AG04449 (cell line): ENCODE results near the gene FCGR3B.
"Not testable (repeated sequence)": the region's sequence is repeated elsewhere in the genome, so short reads cannot be mapped to it uniquely, and the experiment has no call there.

Source experiments
- CTCF ChIA-PET: fragments of 350-600 bp; formaldehyde crosslinking; extraction: SDS; loops from one replicate; lab custom pipeline; 2021; ENCODE audit warnings: antibody characterized with exemption; lab: Yijun Ruan, JAX
- POLR2A ChIA-PET: fragments of 400-600, 350-600 bp; formaldehyde crosslinking; extraction: SDS; loops from one replicate; lab custom pipeline; 2020; ENCODE audit warnings: antibody characterized with exemption, inconsistent platforms; lab: Yijun Ruan, JAX
- DNase-seq: peaks from one replicate; pipeline ENCODE4 v3.0.0-alpha.2; 2010; ENCODE audit warnings: low read depth, low spot score
- H3K4me3 ChIP-seq: 2 replicates; pipeline ENCODE4 v1.5.1; 2011; ENCODE audit warnings: low read depth, mild to moderate bottlenecking, control low read depth, low read length
- TF ChIP-seq, protein P1 (sequence below): IDR thresholded peaks from one replicate; pipeline ENCODE4 v1.5.1; 2011; ENCODE audit warnings: mild to moderate bottlenecking, moderate library complexity, low read length, control low read depth, inconsistent platforms; ENCODE audit not compliant: insufficient read depth; ENCODE audit errors: missing control alignments

The FCGR3B gene

GRCh38 chr1:161631076-161631475 is at the start of gene FCGR3B:
FCGR3B (minus strand) TSS chr1:161631176; CDS start chr1:161631094, 82 bp downstream.
- ChIA-PET POLR2A (no interaction called here), CTCF (no interaction called here)
- TF ChIP-seq, protein P1, sequence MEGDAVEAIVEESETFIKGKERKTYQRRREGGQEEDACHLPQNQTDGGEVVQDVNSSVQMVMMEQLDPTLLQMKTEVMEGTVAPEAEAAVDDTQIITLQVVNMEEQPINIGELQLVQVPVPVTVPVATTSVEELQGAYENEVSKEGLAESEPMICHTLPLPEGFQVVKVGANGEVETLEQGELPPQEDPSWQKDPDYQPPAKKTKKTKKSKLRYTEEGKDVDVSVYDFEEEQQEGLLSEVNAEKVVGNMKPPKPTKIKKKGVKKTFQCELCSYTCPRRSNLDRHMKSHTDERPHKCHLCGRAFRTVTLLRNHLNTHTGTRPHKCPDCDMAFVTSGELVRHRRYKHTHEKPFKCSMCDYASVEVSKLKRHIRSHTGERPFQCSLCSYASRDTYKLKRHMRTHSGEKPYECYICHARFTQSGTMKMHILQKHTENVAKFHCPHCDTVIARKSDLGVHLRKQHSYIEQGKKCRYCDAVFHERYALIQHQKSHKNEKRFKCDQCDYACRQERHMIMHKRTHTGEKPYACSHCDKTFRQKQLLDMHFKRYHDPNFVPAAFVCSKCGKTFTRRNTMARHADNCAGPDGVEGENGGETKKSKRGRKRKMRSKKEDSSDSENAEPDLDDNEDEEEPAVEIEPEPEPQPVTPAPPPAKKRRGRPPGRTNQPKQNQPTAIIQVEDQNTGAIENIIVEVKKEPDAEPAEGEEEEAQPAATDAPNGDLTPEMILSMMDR: no peak
- no peak for DNase-seq
- no peak within 1 kb of the TSS for H3K4me3 ChIP-seq

DNA sequence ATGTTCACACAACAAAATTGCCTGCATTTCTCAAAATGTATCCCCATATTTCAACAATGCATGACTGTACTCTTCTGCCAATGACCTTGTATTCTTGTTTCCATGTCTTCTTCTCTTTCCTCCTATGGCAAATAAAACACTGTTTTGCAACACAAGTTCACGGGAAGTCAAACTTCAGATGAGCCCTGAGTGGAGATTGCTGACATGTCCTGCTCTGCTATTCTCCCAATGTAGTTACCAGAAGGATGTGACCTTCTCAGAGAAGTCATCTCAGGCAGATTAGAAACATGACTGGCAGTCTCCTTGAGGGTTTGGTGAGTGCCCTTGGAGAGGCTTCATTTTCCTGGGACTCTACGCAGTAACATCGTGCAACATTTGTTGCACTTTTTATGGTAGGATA is 47.5 kb upstream of the FCGR3B start:
- CTCF ChIA-PET: no interaction called here
- POLR2A ChIA-PET: no interaction called here
- no peak overlapping the region for H3K4me3 ChIP-seq
- no peak for DNase-seq
- TF ChIP-seq, protein P1: no peak

GRCh38 chr1:161676958-161677689 is 46.1 kb upstream of the FCGR3B start:
- ChIA-PET CTCF (no interaction called here), POLR2A (no interaction called here)
- no peak overlapping the region for H3K4me3 ChIP-seq
- no peak for DNase-seq
- TF ChIP-seq, protein P1: no peak

DNA sequence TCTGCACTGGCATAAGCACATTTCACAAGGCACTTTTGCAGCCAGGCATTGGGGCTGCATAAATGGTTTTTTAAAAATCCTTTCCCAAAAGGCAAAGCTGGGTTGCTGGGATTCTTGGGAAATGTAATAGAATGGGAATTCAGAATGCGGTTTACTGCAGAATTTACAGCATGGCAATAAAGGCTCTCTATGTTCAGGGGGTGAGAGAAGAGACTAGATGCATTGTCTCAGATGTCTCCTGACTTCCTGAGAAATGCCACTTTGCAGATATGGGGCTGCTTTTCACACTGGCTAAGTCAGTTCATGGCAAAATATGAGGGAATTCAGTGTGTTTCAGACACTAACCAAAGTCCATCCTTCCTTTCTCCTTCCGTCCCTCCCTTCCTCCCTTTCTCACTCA is 45.5 kb upstream of the FCGR3B start:
- POLR2A ChIA-PET: no interaction called here
- no peak for DNase-seq
- CTCF ChIA-PET: no interaction called here
- H3K4me3 ChIP-seq: no peak overlapping the region
- TF ChIP-seq, protein P1: no peak

DNA sequence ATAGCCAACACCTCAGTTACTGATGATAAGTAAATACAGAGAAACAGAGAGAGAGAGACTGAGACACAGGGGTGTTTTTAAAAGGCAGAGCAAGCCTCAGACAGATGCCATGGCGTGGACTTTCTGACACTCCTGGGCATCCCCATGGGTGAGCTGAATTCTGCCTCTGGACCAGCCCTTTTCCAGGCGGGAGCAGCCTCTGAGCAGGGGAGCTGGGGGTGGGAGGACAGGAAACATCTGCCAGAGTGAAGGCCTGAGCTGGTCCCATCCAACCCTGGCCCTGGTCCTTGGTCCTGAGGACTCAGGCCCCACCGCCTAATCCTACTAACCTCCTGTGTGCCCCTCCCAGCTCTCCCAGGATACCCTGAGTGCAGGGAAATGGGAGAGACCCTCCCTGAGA is 43.9 kb upstream of the FCGR3B start:
- H3K4me3 ChIP-seq, CTCF ChIA-PET, POLR2A ChIA-PET, DNase-seq: not testable (repeated sequence)

DNA sequence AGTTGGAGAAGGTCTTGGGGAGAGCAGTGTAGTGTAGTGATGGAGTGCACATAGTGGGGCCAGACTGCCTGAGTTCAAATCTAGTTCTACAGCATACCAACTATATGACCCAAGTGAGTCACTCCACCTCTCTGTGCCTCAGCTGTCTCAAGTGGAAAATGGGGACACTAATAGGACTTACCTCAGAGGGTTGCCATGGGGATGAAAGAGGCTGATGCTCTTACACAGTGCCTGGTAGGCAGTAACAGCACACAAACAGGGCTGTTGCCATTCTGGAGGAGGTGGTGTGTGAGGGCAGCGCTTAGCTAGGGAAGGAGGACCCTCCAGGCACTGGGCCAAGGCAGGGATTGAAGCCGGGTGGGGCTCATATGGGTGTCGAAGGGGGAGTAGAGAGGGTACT is 43.5 kb upstream of the FCGR3B start:
- CTCF ChIA-PET: not testable (repeated sequence)

GRCh38 chr1:161673437-161673836 is 42.5 kb upstream of the FCGR3B start:
- POLR2A ChIA-PET, CTCF ChIA-PET, DNase-seq, H3K4me3 ChIP-seq: not testable (repeated sequence)

More for the DNA sequence above, 43.5 kb upstream of the FCGR3B start:
- DNase-seq, H3K4me3 ChIP-seq, POLR2A ChIA-PET: not testable (repeated sequence)

DNA sequence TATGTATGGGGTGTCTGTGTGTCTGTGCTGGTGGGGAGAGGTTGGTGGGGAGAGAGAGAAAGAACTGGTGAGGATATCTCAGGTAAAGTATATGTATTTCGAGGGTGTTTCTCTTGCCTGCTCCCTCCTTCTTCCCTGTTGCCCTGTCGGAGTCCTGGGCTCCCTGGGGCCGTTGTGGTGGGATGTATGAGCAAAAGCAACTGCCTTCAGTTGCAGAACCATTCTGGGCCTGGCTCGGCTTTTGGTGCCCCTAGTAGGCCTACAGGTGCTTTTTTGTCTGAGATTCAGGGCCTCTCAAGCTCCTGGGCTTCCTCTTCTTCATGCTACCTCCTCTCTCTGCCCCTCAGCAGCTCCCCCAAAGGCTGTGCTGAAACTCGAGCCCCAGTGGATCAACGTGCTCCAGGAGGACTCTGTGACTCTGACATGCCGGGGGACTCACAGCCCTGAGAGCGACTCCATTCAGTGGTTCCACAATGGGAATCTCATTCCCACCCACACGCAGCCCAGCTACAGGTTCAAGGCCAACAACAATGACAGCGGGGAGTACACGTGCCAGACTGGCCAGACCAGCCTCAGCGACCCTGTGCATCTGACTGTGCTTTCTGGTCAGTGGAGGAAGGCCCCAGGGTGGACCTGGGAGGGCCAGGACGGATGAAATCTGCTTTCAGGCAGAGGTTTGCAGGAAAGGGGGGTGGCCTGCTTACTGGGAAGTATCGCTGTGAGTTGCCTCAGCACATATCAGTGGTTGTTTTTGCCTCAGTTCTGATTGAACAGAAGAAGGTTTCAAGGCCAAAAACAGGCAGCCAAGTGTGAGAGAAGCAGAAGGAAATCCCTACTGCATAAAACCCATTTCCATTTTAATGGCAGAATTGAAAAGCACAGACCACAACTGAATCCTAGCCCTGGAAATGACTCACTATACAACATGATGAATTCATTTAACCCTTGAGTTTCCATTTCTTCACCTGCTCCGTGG is 40.4 kb upstream of the FCGR3B start:
- CTCF ChIA-PET, DNase-seq, H3K4me3 ChIP-seq, POLR2A ChIA-PET: not testable (repeated sequence)

DNA sequence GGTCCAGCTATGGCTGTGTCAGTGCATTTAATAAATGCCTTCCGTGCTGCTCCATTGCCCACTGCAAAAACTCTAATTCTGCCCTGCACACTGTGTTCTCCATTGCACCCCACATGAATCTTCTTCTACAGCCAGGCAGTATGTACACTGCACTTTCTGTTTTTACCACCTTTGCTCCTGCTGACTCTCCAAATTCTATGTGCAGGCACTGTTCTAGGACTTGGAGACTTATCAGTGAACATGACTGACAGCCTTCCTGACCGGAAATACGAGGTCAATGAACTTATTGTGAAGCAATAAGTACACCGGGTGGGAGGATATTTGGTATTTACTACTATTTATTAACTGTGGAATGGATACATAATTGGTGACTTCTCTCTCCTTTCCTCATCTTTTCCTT is 33.7 kb upstream of the FCGR3B start:
- DNase-seq, H3K4me3 ChIP-seq, CTCF ChIA-PET, POLR2A ChIA-PET: not testable (repeated sequence)

DNA sequence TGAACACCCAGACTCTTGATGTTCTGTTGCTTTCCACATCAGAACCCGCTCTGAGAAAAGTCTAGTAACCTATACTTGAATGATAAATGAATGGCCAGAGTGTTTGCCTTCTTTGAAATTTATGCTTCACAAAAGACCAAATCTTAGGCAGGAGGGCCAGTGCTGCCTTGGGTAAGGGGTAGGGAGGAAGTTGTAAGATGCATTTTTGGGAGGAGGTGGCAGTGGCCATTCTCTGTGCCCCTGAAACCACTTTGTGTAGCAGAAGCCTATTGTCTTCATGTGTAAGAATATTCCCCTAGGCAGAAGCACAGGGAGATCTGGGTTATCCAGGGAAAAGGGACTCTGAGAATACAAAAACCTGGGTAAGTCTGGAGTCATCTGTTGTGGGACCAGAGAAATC is 32.6 kb upstream of the FCGR3B start:
- CTCF ChIA-PET, DNase-seq, H3K4me3 ChIP-seq, POLR2A ChIA-PET: not testable (repeated sequence)

DNA sequence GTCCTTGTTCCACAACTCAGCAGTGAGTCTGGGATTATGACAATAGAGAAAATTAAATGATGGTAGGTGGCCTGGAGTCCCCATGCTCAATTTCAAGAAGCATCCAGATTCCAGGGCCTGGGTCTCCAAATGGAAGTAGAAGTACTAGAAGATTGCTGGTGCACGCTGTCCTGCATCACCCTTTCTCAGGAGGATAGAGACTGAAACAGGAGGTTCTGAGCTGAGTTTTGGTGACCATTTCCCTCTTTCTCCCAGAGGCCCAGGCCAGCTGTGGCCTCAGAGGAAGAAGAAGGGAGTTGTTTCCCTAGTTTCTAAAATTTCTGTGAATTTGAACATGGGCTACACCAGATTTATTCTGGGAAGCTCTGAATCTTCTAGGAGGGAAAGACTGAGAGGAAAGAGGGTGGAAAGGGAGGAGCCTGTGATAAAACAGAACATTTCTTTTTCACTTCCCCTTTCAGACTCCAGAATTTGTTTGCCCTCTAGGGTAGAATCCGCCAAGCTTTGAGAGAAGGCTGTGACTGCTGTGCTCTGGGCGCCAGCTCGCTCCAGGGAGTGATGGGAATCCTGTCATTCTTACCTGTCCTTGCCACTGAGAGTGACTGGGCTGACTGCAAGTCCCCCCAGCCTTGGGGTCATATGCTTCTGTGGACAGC is 31.8 kb upstream of the FCGR3B start, which contains the start of gene FCGR2B:
FCGR2B (plus strand) TSS at position 460 of the 656 bp plus-strand sequence; CDS start at position 559, 99 bp downstream.
- POLR2A ChIA-PET, CTCF ChIA-PET, H3K4me3 ChIP-seq, DNase-seq: not testable (repeated sequence)
